HG02763 (cell line): Measurements from ENCODE around the gene NCKIPSD.

ENCODE experiments used
- ATAC-seq: cut with Tn5 transposase; IDR thresholded peaks from one replicate; pipeline ENCODE4 v1.9.1; 2021; ENCODE audit warnings: mild to moderate bottlenecking, moderate library complexity; ENCODE audit not compliant: unreplicated experiment

NCKIPSD gene

DNA sequence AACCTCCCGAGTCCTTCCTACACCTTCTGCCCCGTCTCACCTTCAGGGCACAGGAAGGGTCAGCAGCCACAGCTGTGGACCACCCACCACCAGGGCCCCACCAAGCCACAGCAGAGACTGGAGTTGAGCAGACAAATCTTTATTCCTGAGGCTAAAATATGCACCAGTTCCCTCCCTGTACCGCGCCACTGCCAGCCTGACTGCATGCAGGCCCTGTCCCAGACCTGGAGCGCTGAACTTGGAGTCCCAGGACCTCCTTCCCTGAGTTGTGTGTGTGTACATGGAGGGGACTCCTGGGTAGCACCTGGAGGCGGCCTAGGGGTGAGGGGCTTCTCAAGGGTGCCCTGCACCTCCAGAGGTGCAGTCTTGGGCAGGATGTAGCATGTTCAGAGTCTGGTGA is 60.1 kb downstream of the NCKIPSD start:
- ATAC-seq = no peak

DNA sequence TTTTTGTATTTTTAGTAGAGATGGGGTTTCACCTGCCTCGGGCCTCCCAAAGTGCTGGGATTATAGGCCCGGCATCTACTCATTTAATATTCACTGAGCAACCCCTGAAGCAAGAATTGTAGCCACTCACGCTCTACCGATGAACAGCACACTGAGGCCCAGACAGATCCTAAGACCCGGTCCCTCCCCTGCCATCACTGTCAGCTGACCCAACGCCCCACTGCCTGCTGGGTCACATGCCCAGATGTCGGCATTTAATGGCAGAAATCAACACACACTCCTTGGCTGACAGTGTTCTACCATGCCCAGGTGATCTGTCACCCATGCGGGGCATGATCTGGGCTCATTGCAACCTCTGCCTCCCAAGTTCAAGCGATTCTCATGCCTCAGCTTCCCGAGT is 60.9 kb downstream of the NCKIPSD start:
- no peak for ATAC-seq

DNA sequence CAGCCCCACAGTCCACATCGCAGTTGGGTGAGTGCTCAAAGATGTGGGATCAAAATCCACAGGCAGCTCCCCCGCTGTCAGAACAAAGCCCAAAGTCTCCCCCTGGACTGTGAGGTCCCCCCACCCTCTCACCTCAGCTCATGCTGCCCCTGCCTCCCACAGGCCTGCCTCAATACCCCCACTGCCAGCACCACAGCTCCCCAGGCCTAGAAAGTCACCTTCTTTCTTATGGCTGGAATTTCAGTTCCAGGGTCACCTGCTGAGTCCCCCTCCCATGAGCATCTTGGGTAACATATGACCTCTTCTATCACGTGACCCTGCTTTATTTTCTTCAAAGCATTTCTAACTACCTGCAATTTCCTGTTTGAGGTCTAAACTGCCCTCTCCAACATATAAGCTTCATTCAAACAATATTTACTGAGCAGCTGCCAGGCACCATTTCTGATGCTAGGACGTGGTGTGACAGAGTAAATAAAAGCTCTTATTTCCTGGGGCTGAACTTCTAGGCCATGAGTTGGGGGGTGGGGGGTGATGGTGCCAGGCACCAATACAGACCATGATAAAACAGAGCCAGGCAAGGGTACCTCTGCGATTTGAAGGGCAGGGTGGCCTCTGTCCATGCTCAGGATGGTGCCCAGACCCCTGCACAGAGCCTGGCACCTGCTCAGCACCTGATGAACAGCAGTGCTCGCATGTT is 61.7 kb downstream of the NCKIPSD start:
- no peak for ATAC-seq
